Measurements from ENCODE around the gene RPL15. TPM values are rescaled to one million over a fixed set of nuclear protein-coding genes. Genes with fewer than 3 reads are reported as not detected.

The RPL15 gene
- total and polyA plus RNA-seq, 2 of the 13 experiments (the other 11 are each of a cell fraction or from before 2014, with no cell fraction given) = 1,297 to 3,693 TPM

DNA sequence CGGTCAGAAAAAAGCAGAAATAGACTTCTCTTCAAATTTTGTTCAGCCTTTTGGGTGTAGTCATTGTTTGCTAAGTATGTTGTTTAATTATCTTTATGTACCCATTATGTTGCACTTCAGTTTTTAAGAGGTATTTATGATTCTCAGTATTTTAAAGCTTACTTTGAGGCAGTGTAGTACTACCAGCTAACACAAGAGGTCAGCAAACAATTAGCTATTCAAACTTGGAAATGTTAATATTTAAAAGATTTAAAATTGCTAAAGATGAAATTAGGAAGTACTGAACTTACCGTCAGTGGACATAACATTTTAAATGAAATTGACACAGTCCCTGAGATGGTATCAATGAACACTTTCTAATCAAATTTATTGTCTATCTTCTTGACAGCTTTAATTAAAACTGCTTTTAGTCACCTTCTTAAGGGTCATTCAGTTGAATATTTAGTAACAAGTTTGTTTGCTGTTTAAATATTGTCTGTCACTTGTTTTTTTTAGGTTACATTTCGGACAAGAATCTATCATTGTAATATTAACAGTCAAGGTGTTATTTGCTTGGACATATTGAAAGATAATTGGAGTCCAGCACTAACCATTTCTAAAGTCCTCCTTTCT, 28.2 kb upstream of the RPL15 start (continued):
- TF ChIP-seq, protein P1, sequence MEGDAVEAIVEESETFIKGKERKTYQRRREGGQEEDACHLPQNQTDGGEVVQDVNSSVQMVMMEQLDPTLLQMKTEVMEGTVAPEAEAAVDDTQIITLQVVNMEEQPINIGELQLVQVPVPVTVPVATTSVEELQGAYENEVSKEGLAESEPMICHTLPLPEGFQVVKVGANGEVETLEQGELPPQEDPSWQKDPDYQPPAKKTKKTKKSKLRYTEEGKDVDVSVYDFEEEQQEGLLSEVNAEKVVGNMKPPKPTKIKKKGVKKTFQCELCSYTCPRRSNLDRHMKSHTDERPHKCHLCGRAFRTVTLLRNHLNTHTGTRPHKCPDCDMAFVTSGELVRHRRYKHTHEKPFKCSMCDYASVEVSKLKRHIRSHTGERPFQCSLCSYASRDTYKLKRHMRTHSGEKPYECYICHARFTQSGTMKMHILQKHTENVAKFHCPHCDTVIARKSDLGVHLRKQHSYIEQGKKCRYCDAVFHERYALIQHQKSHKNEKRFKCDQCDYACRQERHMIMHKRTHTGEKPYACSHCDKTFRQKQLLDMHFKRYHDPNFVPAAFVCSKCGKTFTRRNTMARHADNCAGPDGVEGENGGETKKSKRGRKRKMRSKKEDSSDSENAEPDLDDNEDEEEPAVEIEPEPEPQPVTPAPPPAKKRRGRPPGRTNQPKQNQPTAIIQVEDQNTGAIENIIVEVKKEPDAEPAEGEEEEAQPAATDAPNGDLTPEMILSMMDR (CRISPR knock-in tag; IDR thresholded peaks at IDR 0.05) = peak; percentile 58
- no peak for TF ChIP-seq ZBTB7B (CRISPR knock-in tag; IDR thresholded peaks at IDR 0.05)

DNA sequence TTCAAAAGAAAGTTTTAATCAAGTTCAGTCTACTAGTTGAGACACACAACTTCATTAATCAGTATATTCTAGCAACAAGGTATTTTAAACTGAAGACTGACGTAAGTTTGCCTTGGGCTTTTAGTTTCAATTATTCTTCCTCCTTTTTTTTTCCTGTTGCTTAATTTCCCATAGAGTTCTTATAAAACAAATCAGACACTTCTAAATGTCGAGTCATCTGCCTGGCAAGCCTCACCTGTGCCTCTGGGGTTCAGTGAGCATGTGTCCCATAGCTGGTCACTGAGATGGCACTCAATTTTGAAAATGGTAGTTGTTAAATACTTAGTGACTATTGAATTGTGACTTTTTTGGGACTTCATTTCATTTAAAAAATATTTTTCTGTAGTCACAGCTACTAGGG, 27.5 kb upstream of the RPL15 start:
- Histone ChIP-seq H2AFZ (ENCODE audit: low read length) (no peak overlapping the region), H3K4me2 (ENCODE audit: low read depth, low read length) (no peak overlapping the region), H3K27me3 (ENCODE audit: control insufficient read depth in 1 of 2, insufficient read depth in 2 of 2, low read length in 2 of 2) (no peaks in the 10 kb centered on the region), H3K4me1 (ENCODE audit: insufficient read depth, low read length) (no peaks in the 10 kb centered on the region; the same call in 1 of the 2 replicates), H3K36me3 (replicated peaks in 1 of 2; ENCODE audit: control insufficient read depth in 1 of 2, insufficient read depth in 2 of 2, low read length in 2 of 2) (peaks cover 1 to 19% of the 10 kb centered on the region in 2 experiments), H3K4me3 (replicated peaks in 1 of 3; ENCODE audit: insufficient read depth in 1 of 3, low read depth in 2 of 3, low read length in 3 of 3) (no peak overlapping the region), H3K9ac (ENCODE audit: insufficient read depth, low read depth, low read length) (no peak overlapping the region), H3K27ac (ENCODE audit: extremely low read length, insufficient read depth, low read length) (no peak overlapping the region), H3K9me3 (ENCODE audit: low read length) (no peaks in the 10 kb centered on the region), H4K20me1 (ENCODE audit: insufficient read depth, low read length) (peaks cover 11% of the 10 kb centered on the region), H3K79me2 (ENCODE audit: insufficient read depth, low read length) (no peaks in the 10 kb centered on the region)
- DNase-seq (ENCODE audit: low spot score) = no peak
- whole genome bisulfite sequencing (ENCODE audit: low lambda C conversion rate) = 94% methylated on average over 2 of the region's 2 CpGs
- ChIA-PET CTCF (ENCODE audit: low intra/inter-chr PET ratio, low total read pairs) (no interaction called here), POLR2A (interaction anchor here (3.0 kb wide), 1 partner anchor 28 kb away, joined by 13 read pairs; the partner anchor contains the start of genes NKIRAS1 and RPL15)
- in situ Hi-C loops (cut with HindIII; ENCODE audit: extremely low pct_ligation_motif_present, low pct_unique_long_range_greater_than_20kb) (no loop called here), intact Hi-C loops (cut with micrococcal nuclease; ENCODE audit: unreplicated experiment) (loop anchor here (10.0 kb wide), 1 partner anchor 105 kb away; no protein-coding TSS in a partner anchor)
- BruUV-seq (replicated peaks) = no TSS peak
- FAIRE-seq = no peak
- ATAC-seq = no peak
- TF ChIP-seq ZNF772 (CRISPR knock-in tag; IDR thresholded peaks at IDR 0.05) = no peak
- TF ChIP-seq, protein P2, sequence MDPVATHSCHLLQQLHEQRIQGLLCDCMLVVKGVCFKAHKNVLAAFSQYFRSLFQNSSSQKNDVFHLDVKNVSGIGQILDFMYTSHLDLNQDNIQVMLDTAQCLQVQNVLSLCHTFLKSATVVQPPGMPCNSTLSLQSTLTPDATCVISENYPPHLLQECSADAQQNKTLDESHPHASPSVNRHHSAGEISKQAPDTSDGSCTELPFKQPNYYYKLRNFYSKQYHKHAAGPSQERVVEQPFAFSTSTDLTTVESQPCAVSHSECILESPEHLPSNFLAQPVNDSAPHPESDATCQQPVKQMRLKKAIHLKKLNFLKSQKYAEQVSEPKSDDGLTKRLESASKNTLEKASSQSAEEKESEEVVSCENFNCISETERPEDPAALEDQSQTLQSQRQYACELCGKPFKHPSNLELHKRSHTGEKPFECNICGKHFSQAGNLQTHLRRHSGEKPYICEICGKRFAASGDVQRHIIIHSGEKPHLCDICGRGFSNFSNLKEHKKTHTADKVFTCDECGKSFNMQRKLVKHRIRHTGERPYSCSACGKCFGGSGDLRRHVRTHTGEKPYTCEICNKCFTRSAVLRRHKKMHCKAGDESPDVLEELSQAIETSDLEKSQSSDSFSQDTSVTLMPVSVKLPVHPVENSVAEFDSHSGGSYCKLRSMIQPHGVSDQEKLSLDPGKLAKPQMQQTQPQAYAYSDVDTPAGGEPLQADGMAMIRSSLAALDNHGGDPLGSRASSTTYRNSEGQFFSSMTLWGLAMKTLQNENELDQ (CRISPR knock-in tag; IDR thresholded peaks at IDR 0.05; ENCODE audit: borderline replicate concordance) = no peak
- TF ChIP-seq, protein P3, sequence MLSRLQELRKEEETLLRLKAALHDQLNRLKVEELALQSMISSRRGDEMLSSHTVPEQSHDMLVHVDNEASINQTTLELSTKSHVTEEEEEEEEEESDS (CRISPR knock-in tag; IDR thresholded peaks at IDR 0.05; ENCODE audit: borderline replicate concordance) = no peak
- no peak for TF ChIP-seq RBAK (CRISPR knock-in tag; IDR thresholded peaks at IDR 0.05)
- TF ChIP-seq, protein P4, sequence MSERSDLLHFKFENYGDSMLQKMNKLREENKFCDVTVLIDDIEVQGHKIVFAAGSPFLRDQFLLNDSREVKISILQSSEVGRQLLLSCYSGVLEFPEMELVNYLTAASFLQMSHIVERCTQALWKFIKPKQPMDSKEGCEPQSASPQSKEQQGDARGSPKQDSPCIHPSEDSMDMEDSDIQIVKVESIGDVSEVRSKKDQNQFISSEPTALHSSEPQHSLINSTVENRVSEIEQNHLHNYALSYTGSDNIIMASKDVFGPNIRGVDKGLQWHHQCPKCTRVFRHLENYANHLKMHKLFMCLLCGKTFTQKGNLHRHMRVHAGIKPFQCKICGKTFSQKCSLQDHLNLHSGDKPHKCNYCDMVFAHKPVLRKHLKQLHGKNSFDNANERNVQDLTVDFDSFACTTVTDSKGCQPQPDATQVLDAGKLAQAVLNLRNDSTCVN (CRISPR knock-in tag; IDR thresholded peaks at IDR 0.05; ENCODE audit: borderline replicate concordance) = no peak
- no peak for TF ChIP-seq ZNF878 (CRISPR knock-in tag; IDR thresholded peaks at IDR 0.05)
- TF ChIP-seq, protein P5, sequence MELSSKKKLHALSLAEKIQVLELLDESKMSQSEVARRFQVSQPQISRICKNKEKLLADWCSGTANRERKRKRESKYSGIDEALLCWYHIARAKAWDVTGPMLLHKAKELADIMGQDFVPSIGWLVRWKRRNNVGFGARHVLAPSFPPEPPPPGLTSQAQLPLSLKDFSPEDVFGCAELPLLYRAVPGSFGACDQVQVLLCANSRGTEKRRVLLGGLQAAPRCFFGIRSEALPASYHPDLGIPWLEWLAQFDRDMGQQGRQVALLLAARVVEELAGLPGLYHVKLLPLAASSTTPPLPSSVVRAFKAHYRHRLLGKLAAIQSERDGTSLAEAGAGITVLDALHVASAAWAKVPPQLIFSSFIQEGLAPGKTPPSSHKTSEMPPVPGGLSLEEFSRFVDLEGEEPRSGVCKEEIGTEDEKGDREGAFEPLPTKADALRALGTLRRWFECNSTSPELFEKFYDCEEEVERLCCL (CRISPR knock-in tag; IDR thresholded peaks at IDR 0.05; ENCODE audit: borderline replicate concordance) = no peak
- TF ChIP-seq, protein P6, sequence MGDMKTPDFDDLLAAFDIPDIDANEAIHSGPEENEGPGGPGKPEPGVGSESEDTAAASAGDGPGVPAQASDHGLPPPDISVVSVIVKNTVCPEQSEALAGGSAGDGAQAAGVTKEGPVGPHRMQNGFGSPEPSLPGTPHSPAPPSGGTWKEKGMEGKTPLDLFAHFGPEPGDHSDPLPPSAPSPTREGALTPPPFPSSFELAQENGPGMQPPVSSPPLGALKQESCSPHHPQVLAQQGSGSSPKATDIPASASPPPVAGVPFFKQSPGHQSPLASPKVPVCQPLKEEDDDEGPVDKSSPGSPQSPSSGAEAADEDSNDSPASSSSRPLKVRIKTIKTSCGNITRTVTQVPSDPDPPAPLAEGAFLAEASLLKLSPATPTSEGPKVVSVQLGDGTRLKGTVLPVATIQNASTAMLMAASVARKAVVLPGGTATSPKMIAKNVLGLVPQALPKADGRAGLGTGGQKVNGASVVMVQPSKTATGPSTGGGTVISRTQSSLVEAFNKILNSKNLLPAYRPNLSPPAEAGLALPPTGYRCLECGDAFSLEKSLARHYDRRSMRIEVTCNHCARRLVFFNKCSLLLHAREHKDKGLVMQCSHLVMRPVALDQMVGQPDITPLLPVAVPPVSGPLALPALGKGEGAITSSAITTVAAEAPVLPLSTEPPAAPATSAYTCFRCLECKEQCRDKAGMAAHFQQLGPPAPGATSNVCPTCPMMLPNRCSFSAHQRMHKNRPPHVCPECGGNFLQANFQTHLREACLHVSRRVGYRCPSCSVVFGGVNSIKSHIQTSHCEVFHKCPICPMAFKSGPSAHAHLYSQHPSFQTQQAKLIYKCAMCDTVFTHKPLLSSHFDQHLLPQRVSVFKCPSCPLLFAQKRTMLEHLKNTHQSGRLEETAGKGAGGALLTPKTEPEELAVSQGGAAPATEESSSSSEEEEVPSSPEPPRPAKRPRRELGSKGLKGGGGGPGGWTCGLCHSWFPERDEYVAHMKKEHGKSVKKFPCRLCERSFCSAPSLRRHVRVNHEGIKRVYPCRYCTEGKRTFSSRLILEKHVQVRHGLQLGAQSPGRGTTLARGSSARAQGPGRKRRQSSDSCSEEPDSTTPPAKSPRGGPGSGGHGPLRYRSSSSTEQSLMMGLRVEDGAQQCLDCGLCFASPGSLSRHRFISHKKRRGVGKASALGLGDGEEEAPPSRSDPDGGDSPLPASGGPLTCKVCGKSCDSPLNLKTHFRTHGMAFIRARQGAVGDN (CRISPR knock-in tag; IDR thresholded peaks at IDR 0.05) = no peak
